T-helper 22 cell (primary cell): Measurements from ENCODE around the gene ARHGEF5.
"Not testable (repeated sequence)": the region's sequence is repeated elsewhere in the genome, so short reads cannot be mapped to it uniquely, and the experiment has no call there.

Experiments
- DNase-seq: peaks from one replicate; pipeline ENCODE4 v3.0.0-alpha.2; 2020; ENCODE audit warnings: low read depth

The ARHGEF5 gene

DNA sequence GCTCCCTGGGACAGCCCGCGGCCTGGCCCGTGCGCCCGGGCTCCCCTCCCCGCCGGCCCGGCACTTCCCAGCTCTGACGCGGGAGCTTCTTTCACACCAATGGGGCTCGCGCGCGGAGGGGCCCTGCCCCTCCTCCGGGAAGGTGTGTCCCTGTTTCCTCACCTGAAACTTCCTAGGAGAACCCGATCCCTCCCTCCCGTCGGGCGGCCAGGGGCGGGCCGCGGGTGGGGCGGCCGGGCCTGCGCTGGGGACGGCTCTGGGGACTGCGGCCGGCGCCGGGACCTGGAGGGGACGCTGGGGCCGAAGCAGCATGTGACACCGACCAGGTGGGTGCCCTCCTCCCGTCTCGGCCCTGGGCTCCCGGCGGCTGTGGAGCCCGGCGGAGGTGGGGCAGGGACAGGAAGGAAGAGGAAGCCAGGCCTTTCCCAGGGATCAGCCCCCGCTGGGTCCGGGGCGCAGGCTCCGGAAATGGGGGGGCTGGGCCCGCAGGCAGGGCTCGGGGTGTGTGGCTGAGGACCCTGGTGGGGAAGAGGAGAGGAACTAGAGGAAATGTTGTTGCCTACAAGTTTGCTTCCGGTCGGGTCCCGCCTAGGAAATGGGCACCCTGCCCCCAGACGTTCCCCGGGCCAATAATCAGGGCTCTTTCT, at the start of gene ARHGEF5:
Gene ARHGEF5 (plus strand): TSS at position 227 of the 647 bp plus-strand sequence. CDS start 7,268 bp downstream, outside the sequence.
- not testable (repeated sequence) for DNase-seq

DNA sequence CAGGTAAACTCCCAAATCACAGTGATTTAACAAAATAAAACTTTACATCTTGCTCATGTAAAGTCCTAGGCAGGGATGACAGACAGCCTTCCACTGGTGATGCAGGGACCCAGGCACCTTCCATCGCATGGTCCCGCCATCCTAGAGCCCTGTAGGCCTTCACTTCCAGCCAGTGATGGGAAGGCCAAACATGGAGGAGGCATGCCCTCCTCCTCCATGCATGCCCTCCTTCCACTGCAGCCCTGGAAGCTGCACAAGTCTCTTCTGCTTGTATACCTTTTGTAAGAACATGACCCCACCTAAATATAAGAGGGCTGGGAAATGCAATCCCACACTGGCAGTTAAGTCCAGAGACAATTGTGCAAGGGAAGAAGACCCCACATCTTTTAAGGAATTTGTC, 45.5 kb upstream of the ARHGEF5 start:
- DNase-seq = not testable (repeated sequence)

DNA sequence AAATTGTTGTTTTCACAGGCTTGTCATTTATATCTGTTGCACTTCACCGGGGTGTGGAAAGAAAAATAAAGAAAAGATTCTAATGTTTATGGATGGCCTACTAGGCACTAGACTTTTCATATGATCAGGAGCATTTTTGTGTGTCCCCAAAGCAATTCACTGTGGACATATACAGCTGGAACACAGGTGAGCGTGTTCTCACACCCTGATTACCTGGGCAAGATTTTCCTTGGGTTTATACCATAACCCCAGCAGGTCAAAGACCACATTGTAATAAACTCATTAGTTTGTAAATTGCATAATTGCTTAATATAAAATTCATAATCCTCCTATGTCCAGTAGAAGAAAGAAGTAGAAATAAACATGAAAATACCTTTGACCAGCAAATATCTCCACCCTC, 44.0 kb upstream of the ARHGEF5 start:
- DNase-seq = not testable (repeated sequence)

GRCh38 chr7:144311872-144312469, 43.2 kb upstream of the ARHGEF5 start, which contains the start of gene OR2A1:
OR2A1 (plus strand) TSS chr7:144312419; CDS start chr7:144318125, 5,706 bp downstream.
- DNase-seq = not testable (repeated sequence)

GRCh38 chr7:144317537-144317936, 37.7 kb upstream of the ARHGEF5 start:
- DNase-seq = not testable (repeated sequence)

DNA sequence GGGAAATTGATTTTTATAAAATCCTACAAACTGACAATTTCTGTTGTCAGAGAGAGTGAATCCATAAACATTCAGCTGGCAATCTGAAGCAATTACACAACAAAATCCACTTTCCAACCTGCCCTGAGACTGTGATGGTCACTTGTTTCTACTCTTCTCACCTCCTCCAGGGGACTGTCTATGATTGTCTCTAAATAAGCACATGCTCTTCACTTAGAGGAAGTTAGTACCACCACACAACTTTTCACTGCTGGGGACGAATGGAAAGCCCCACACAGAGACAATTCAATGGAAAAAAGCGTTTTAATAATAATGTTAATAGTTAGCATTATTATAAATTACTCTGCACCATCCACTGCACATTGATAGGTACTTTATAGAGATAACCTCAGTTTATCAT, 35.7 kb upstream of the ARHGEF5 start:
- not testable (repeated sequence) for DNase-seq

GRCh38 chr7:144321677-144322206, 33.5 kb upstream of the ARHGEF5 start:
- DNase-seq = not testable (repeated sequence)

DNA sequence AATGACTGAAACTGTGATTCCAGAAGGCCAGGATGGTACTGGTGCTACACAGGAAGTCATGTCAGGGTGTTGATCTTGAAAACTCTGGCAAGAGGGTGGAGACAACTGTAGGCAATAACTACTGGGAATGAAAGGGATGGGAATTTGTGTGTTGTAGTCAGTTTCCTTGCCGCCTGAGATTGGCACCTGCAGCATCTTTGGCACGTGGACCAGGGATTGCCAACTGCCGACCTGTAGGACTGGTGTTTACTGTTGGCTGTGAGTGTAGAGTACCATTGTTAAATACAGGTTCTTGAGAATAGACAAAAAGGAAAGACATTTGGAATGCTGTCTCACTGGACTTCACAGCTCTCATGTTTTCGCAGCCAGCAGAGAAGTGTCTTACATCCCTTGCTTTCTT, 31.8 kb upstream of the ARHGEF5 start:
- DNase-seq = not testable (repeated sequence)

DNA sequence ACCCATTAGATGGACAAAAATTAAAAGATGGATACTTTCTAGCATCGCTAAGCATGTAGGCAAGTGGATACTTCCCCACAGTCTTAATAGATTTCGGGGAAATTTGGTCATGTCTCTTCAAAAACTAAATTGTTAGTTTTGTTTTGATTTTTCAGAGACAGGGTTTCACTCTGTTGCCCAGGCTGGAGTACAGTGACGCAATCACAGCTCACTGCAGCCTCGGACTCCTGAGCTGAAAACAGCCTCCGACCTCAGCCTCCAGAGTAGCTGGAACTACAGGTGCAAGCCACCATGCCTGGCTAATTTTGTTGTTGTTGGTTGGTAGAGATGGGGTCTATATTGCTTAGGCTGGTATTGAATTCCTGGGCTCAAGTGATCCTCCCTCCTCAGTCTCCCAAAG, 29.3 kb upstream of the ARHGEF5 start:
- DNase-seq = not testable (repeated sequence)

DNA sequence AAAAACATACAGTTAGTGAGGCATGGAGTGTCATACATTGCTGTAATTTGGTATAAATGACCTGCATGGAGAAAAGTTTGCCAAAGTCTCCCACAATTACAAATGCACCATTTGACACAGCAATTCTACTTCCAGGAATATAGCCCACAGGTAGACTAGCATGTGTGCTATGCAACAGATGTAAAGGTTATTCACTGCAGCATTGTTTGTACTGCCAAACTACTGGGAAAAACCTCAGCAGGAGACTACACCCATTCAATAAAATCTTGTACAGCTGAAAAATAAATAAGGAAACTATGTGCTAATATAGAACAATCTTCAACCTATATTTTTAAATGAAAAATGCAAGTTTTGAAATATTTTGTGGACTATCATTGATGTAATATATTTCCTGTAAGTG, 25.2 kb upstream of the ARHGEF5 start:
- not testable (repeated sequence) for DNase-seq

GRCh38 chr7:144331221-144331995, 23.8 kb upstream of the ARHGEF5 start:
- not testable (repeated sequence) for DNase-seq

- DNase-seq = not testable (repeated sequence)
These were observed 23.3 kb upstream of the ARHGEF5 start for GRCh38 chr7:144331996-144332288.

GRCh38 chr7:144348625-144349024, 6.6 kb upstream of the ARHGEF5 start:
- DNase-seq = not testable (repeated sequence)

- DNase-seq = not testable (repeated sequence)
These were observed 3.5 kb upstream of the ARHGEF5 start for GRCh38 chr7:144351667-144352066.

DNA sequence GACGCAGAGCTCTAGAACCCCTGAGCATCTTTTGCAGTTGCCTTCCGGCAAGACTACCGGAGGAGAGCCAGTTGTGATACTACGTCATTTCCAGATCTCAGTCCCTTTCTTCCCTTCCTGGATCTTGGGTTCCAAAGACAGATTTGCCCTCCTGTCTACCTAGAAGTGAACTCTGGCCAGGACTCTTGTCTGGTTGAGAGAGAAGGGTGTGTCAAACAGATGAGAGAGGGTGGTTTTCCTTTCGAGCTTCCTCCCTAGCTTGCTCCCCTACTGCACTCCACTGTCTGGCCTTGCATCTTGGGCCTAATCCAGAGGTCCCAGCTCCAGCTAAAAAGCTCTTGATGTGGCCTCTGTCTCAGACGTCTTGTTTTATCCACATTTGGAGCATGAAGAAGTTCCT, 983 bp downstream of the ARHGEF5 start:
- DNase-seq = not testable (repeated sequence)

- DNase-seq = not testable (repeated sequence)
These were observed 1.7 kb downstream of the ARHGEF5 start for GRCh38 chr7:144356860-144357259.

- DNase-seq = not testable (repeated sequence)
These were observed 6.9 kb downstream of the ARHGEF5 start for GRCh38 chr7:144362061-144362460.

- DNase-seq = not testable (repeated sequence)
These were observed 10.3 kb downstream of the ARHGEF5 start for GRCh38 chr7:144365523-144365922.

GRCh38 chr7:144367250-144367649, 12.0 kb downstream of the ARHGEF5 start:
- not testable (repeated sequence) for DNase-seq

- DNase-seq = not testable (repeated sequence)
These were observed 14.0 kb downstream of the ARHGEF5 start for GRCh38 chr7:144369221-144369620.

- DNase-seq = no peak
These were observed 23.4 kb downstream of the ARHGEF5 start for GRCh38 chr7:144378651-144379050.

GRCh38 chr7:144379776-144380384, 24.7 kb downstream of the ARHGEF5 start:
- DNase-seq = no peak
